SK-N-MC (cell line): Measurements from ENCODE around the gene EI24.

ENCODE experiments used
- DNase-seq: peaks from one replicate; pipeline ENCODE4 v3.0.0-alpha.2; 2011; ENCODE audit warnings: low read depth, low spot score
- H3K27ac ChIP-seq: fragments of 200-600 bp; sonication (generic); 2 replicates; pipeline ENCODE4 v1.5.1; 2016; ENCODE audit warnings: mixed run types
- H3K36me3 ChIP-seq: fragments of 200-600 bp; sonication (generic); 2 replicates; pipeline ENCODE4 v1.6.1; 2017; ENCODE audit warnings: antibody characterized with exemption, low read length, mixed read lengths; ENCODE audit not compliant: insufficient read depth
- H3K4me3 ChIP-seq: fragments of 200-600 bp; sonication (generic); 2 replicates; pipeline ENCODE4 v1.5.1; 2016
- H3K9ac ChIP-seq: fragments of 200-600 bp; sonication (generic); 2 replicates; pipeline ENCODE4 v1.8.0; 2017; ENCODE audit warnings: mixed run types, mixed read lengths; ENCODE audit not compliant: insufficient read length
- H3K9me3 ChIP-seq: fragments of 200-600 bp; sonication (generic); 2 replicates; pipeline ENCODE4 v1.6.1; 2017; ENCODE audit warnings: low read depth, mild to moderate bottlenecking, antibody characterized with exemption, low read length, moderate library complexity, mixed read lengths
- EZH2 ChIP-seq: fragments of 200-600 bp; sonication (generic); IDR thresholded peaks from one replicate; pipeline ENCODE4 v1.6.1; 2017; ENCODE audit warnings: antibody characterized with exemption
- FOXP2 ChIP-seq: optimal IDR thresholded peaks from 2 replicates; pipeline ENCODE3; 2011; ENCODE audit warnings: mild to moderate bottlenecking, moderate library complexity; ENCODE audit not compliant: insufficient read depth; ENCODE audit errors: extremely low read length, control extremely low read depth
- POLR2AphosphoS5 ChIP-seq: IDR thresholded peaks from 2 replicates; pipeline ENCODE4 v1.6.1; 2012; ENCODE audit warnings: mild to moderate bottlenecking, low read depth, low read length, borderline replicate concordance

EI24 gene

GRCh38 chr11:125551835-125552342, 17.4 kb upstream of the EI24 start:
- Histone ChIP-seq H3K27ac (no peak overlapping the region), H3K36me3 (no peaks in the 10 kb centered on the region), H3K9me3 (peaks cover 7% of the 10 kb centered on the region; the same call in 1 of the 2 replicates), H3K9ac (no peak overlapping the region), H3K4me3 (no peak overlapping the region)
- no peak for TF ChIP-seq FOXP2
- TF ChIP-seq EZH2 = no peak
- no peak for TF ChIP-seq POLR2AphosphoS5
- no peak for DNase-seq

- DNase-seq = no peak
- H3K4me3 ChIP-seq = no peak overlapping the region
- H3K9me3 ChIP-seq = peaks cover 7% of the 10 kb centered on the region; the same call in 1 of the 2 replicates
These were observed 16.4 kb upstream of the EI24 start for GRCh38 chr11:125552927-125553326.

GRCh38 chr11:125553357-125553756, 15.9 kb upstream of the EI24 start:
- DNase-seq = no peak
- Histone ChIP-seq H3K9ac (no peak overlapping the region), H3K36me3 (no peaks in the 10 kb centered on the region), H3K27ac (no peak overlapping the region), H3K4me3 (no peak overlapping the region), H3K9me3 (peaks cover 7% of the 10 kb centered on the region; the same call in 1 of the 2 replicates)
- TF ChIP-seq EZH2 = no peak
- TF ChIP-seq POLR2AphosphoS5 = no peak
- no peak for TF ChIP-seq FOXP2

More at GRCh38 chr11:125552927-125553326, 16.4 kb upstream of the EI24 start:
- Histone ChIP-seq H3K9ac (no peak overlapping the region), H3K27ac (no peak overlapping the region), H3K36me3 (no peaks in the 10 kb centered on the region)
- TF ChIP-seq EZH2 (no peak), FOXP2 (no peak), POLR2AphosphoS5 (no peak)

- Histone ChIP-seq H3K9ac (no peak overlapping the region), H3K4me3 (no peak overlapping the region), H3K36me3 (no peaks in the 10 kb centered on the region), H3K27ac (no peak overlapping the region), H3K9me3 (peaks cover 7% of the 10 kb centered on the region; the same call in 1 of the 2 replicates)
- no peak for DNase-seq
- TF ChIP-seq EZH2 (no peak), POLR2AphosphoS5 (no peak), FOXP2 (no peak)
These were observed 15.2 kb upstream of the EI24 start for GRCh38 chr11:125554038-125554437.

GRCh38 chr11:125559888-125560287, 9.4 kb upstream of the EI24 start:
- Histone ChIP-seq H3K36me3 (no peaks in the 10 kb centered on the region), H3K9ac (no peak overlapping the region), H3K27ac (no peak overlapping the region), H3K4me3 (no peak overlapping the region), H3K9me3 (no peaks in the 10 kb centered on the region)
- TF ChIP-seq FOXP2 = no peak
- no peak for DNase-seq

GRCh38 chr11:125561924-125562323, 7.4 kb upstream of the EI24 start:
- Histone ChIP-seq H3K9me3 (no peaks in the 10 kb centered on the region), H3K9ac (no peak overlapping the region), H3K36me3 (no peaks in the 10 kb centered on the region), H3K27ac (no peak overlapping the region), H3K4me3 (no peak overlapping the region)
- DNase-seq = no peak
- TF ChIP-seq POLR2AphosphoS5 (no peak), EZH2 (no peak), FOXP2 (no peak)

GRCh38 chr11:125562430-125562829, 6.8 kb upstream of the EI24 start:
- no peak for TF ChIP-seq FOXP2
- TF ChIP-seq POLR2AphosphoS5 = no peak
- TF ChIP-seq EZH2 = no peak

GRCh38 chr11:125564357-125564756, 4.9 kb upstream of the EI24 start:
- TF ChIP-seq EZH2 = no peak
- TF ChIP-seq FOXP2 = no peak
- TF ChIP-seq POLR2AphosphoS5 = no peak
- Histone ChIP-seq H3K36me3 (no peaks in the 10 kb centered on the region), H3K9ac (no peak overlapping the region), H3K27ac (no peak overlapping the region), H3K9me3 (no peaks in the 10 kb centered on the region), H3K4me3 (no peak overlapping the region)
- no peak for DNase-seq

More at GRCh38 chr11:125562430-125562829, 6.8 kb upstream of the EI24 start:
- H3K27ac ChIP-seq = no peak overlapping the region
- H3K4me3 ChIP-seq = no peak overlapping the region
- H3K36me3 ChIP-seq = no peaks in the 10 kb centered on the region
- H3K9me3 ChIP-seq = no peaks in the 10 kb centered on the region
- no peak for DNase-seq
- no peak overlapping the region for H3K9ac ChIP-seq

GRCh38 chr11:125566235-125566634, 3.0 kb upstream of the EI24 start:
- no peak overlapping the region for H3K27ac ChIP-seq

More at GRCh38 chr11:125566235-125566634, 3.0 kb upstream of the EI24 start:
- no peak overlapping the region for H3K4me3 ChIP-seq
- TF ChIP-seq EZH2 (no peak), FOXP2 (no peak), POLR2AphosphoS5 (no peak)
- no peak overlapping the region for H3K9ac ChIP-seq
- H3K9me3 ChIP-seq = no peaks in the 10 kb centered on the region
- no peaks in the 10 kb centered on the region for H3K36me3 ChIP-seq
- DNase-seq = no peak
